Psoas muscle (tissue), 8 donors: ENCODE data around the gene WDR46. TPM values are rescaled to one million over a fixed set of nuclear protein-coding genes. Genes with fewer than 3 reads are reported as not detected.

ENCODE experiments used
- ATAC-seq, 4 donors: fragments of 200-7000 bp; cut with Tn5 transposase; one replicate each; pipeline ENCODE4 v1.9.1; 2020; ENCODE audit warnings: moderate library complexity in 3 of 4, mild to moderate bottlenecking in 2 of 4
- DNase-seq, 2 donors: peaks; one replicate each; pipeline ENCODE4 v3.0.0-alpha.2; 2020
- H3K27ac ChIP-seq: fragments of 200-600 bp; one replicate; pipeline ENCODE4 v1.8.0; 2022
- H3K27me3 ChIP-seq, 3 donors: fragments of 200-600 bp in 1 of 3; one replicate each; pipeline versions ENCODE4 v1.6.1 to v1.8.0; 2013 to 2022; ENCODE audit warnings: low read length in 2 of 3, mild to moderate bottlenecking in 2 of 3, moderate library complexity in 1 of 3; ENCODE audit not compliant: insufficient read depth in 3 of 3
- H3K36me3 ChIP-seq, 2 donors: fragments of 200-600 bp in 1 of 2; one replicate each; pipeline versions ENCODE4 v1.6.1 to v1.8.0; 2013 to 2022; ENCODE audit warnings: low read depth in 1 of 2, mild to moderate bottlenecking in 1 of 2, moderate library complexity in 1 of 2; ENCODE audit not compliant: insufficient read depth in 1 of 2
- H3K4me1 ChIP-seq: fragments of 200-600 bp; one replicate; pipeline ENCODE4 v1.8.0; 2022
- H3K4me3 ChIP-seq: fragments of 200-600 bp; one replicate; pipeline ENCODE4 v1.8.0; 2022; ENCODE audit warnings: mild to moderate bottlenecking
- H3K9me3 ChIP-seq: fragments of 200-600 bp; one replicate; pipeline ENCODE4 v1.8.0; 2022
- CTCF ChIP-seq: fragments of 200-600 bp; IDR thresholded peaks from one replicate; pipeline ENCODE4 v1.8.0; 2022; ENCODE audit warnings: antibody characterized with exemption
- WGBS, 3 donors: extraction: QIAGEN DNeasy Blood & Tissue Kit; methylation state at CpG; one replicate each; pipeline versions ENCODE4 v1.1.6 to v1.1.7; 2013; 5-methylcytosine and 5-hydroxymethylcytosine counted together
- intact Hi-C, 2 donors: fragments of 100-400 bp; cut with DNase I; formaldehyde crosslinking; loops; one replicate each; pipeline versions ENCODE4 v1.11.0 to v1.14.2; 2022
- polyA plus RNA-seq, 3 donors: library from polyadenylated mRNA; stranded (reverse); fragments of 200-250 nt; gene quantifications; one replicate each; pipeline ENCODE4 v1.2.3, GENCODE V29; 2013
- total RNA-seq, 4 donors: library from RNA; stranded (reverse); fragmentation: NEBNext Ultra II Directional in 2 of 4; extraction: Animal tissue kit (Norgen Biotek cat#: 25700) in 2 of 4; gene quantifications; one replicate each; pipeline versions ENCODE4 v1.2.1 to v1.2.4, GENCODE V29; 2021 to 2023
- donor health status: healthy with polysubstance abuse.
- donor health status: DM: no; HTN: no; CAD: no; lungs with moderate emphysema.
- donor health status: Bipolar disorder and iron deficiency.
- donor health status: healthy.
- donor health status: DM: yes; HTN: yes; CAD: no.
- donor health status: DM: no; HTN: no; CAD: no.
- donor health status: DM: no; HTN: no; CAD: no.
- donor health status: DM: yes; HTN: yes; CAD: no.

Gene WDR46
- total and polyA plus RNA-seq, 7 donors, result 22.4 to 65.0 (median 34.7) TPM

GRCh38 chr6:33235221-33235634 lies 53.8 kb downstream of the WDR46 start:
- no peaks in the 10 kb centered on the region for H3K9me3 ChIP-seq
- WGBS, 3 donors, result 7 to 8% (median 8%) methylated on average over 6 of the region's 6 CpGs
- no peak overlapping the region for H3K4me3 ChIP-seq
- no peak for DNase-seq
- no peaks in the 10 kb centered on the region for H3K4me1 ChIP-seq
- ATAC-seq, result no peak
- H3K27ac ChIP-seq, result no peak overlapping the region
- no peak for TF ChIP-seq CTCF
- intact Hi-C loops, result loop anchor here in 1 of 2 donors (5.0 kb wide), 1 partner anchor 68 kb away; no protein-coding TSS in a partner anchor
- peaks cover 0 to 16% (median 4%) of the 10 kb centered on the region in 3 donors for H3K27me3 ChIP-seq
- H3K36me3 ChIP-seq, result no peaks in the 10 kb centered on the region

Other genes with a start within 250 kb of the WDR46 start
- 10 to 100 TPM; 13.8 to 52.6 (median 20.2) TPM for gene HLA-DPA1, start 215.6 kb downstream of the WDR46 start, total RNA-seq
- gene HLA-DPA1, start 215.6 kb downstream of the WDR46 start, polyA plus RNA-seq, result 10 to 100 TPM; 10.7 to 12.3 (median 10.9) TPM
- 10 to 100 TPM; 11.9 to 33.2 (median 18.3) TPM for gene HLA-DPB1, start 213.2 kb downstream of the WDR46 start, total RNA-seq
- gene HLA-DPB1, start 213.2 kb downstream of the WDR46 start, polyA plus RNA-seq, result 10 to 100 TPM; 11.0 to 17.9 (median 11.1) TPM
- gene COL11A2, start 96.8 kb downstream of the WDR46 start, total RNA-seq, result 1 to 10 TPM in 1 of 4 donors, under 1 TPM in 3; 0.27 to 1.3 (median 0.51) TPM
- gene COL11A2, start 96.8 kb downstream of the WDR46 start, polyA plus RNA-seq, result under 1 TPM; 0.35 to 0.69 (median 0.61) TPM
- gene RXRB, start 88.6 kb downstream of the WDR46 start, total RNA-seq, result 10 to 100 TPM; 31.3 to 43.7 (median 36.0) TPM
- 10 to 100 TPM; 19.2 to 45.9 (median 29.3) TPM for gene RXRB, start 88.6 kb downstream of the WDR46 start, polyA plus RNA-seq
- 10 to 100 TPM; 17.6 to 41.4 (median 28.4) TPM for gene SLC39A7, start 88.4 kb downstream of the WDR46 start, total RNA-seq
- 100 to 1,000 TPM in 1 of 3 donors, 10 to 100 TPM in 2; 44.8 to 126 (median 53.5) TPM for gene SLC39A7, start 88.4 kb downstream of the WDR46 start, polyA plus RNA-seq
- gene HSD17B8, start 84.6 kb downstream of the WDR46 start, total RNA-seq, result 10 to 100 TPM in 3 of 4 donors, 1 to 10 TPM in 1; 5.3 to 18.9 (median 11.9) TPM
- 10 to 100 TPM in 2 of 3 donors, 1 to 10 TPM in 1; 9.6 to 12.3 (median 10.2) TPM for gene HSD17B8, start 84.6 kb downstream of the WDR46 start, polyA plus RNA-seq
- gene RING1, start 80.7 kb downstream of the WDR46 start, total RNA-seq, result 10 to 100 TPM; 27.9 to 31.6 (median 29.1) TPM
- 10 to 100 TPM; 29.9 to 39.4 (median 34.6) TPM for gene RING1, start 80.7 kb downstream of the WDR46 start, polyA plus RNA-seq
- 10 to 100 TPM; 35.7 to 52.5 (median 46.8) TPM for gene VPS52, start 17.4 kb downstream of the WDR46 start, total RNA-seq
- 10 to 100 TPM; 29.3 to 31.6 (median 30.2) TPM for gene VPS52, start 17.4 kb downstream of the WDR46 start, polyA plus RNA-seq
- gene RPS18, start 17.2 kb downstream of the WDR46 start, total RNA-seq, result 1,000 to 10,000 TPM; 1,108 to 1,410 (median 1,267) TPM
- gene RPS18, start 17.2 kb downstream of the WDR46 start, polyA plus RNA-seq, result 1,000 to 10,000 TPM; 1,958 to 4,446 (median 3,068) TPM
- 1 to 10 TPM; 1.3 to 3.6 (median 1.7) TPM for gene B3GALT4, start 12.1 kb downstream of the WDR46 start, total RNA-seq
- 1 to 10 TPM; 1.7 to 3.0 (median 1.8) TPM for gene B3GALT4, start 12.1 kb downstream of the WDR46 start, polyA plus RNA-seq
- gene PFDN6, start 362 bp upstream of the WDR46 start, total RNA-seq, result 10 to 100 TPM; 57.2 to 87.6 (median 75.7) TPM
- 100 to 1,000 TPM; 223 to 296 (median 248) TPM for gene PFDN6, start 362 bp upstream of the WDR46 start, polyA plus RNA-seq
- gene RGL2, start 9.7 kb upstream of the WDR46 start, total RNA-seq, result 10 to 100 TPM; 44.5 to 58.3 (median 54.9) TPM
- gene RGL2, start 9.7 kb upstream of the WDR46 start, polyA plus RNA-seq, result 10 to 100 TPM; 30.5 to 66.1 (median 51.9) TPM
- gene TAPBP, start 24.8 kb upstream of the WDR46 start, total RNA-seq, result 10 to 100 TPM; 24.4 to 37.4 (median 27.1) TPM
- gene TAPBP, start 24.8 kb upstream of the WDR46 start, polyA plus RNA-seq, result 10 to 100 TPM in 2 of 3 donors, 1 to 10 TPM in 1; 7.9 to 16.1 (median 10.1) TPM
- 10 to 100 TPM in 2 of 4 donors, 1 to 10 TPM in 2; 7.4 to 19.7 (median 10.1) TPM for gene ZBTB22, start 28.5 kb upstream of the WDR46 start, total RNA-seq
- gene ZBTB22, start 28.5 kb upstream of the WDR46 start, polyA plus RNA-seq, result 1 to 10 TPM; 4.7 to 8.4 (median 5.7) TPM
- gene DAXX, start 33.7 kb upstream of the WDR46 start, total RNA-seq, result 10 to 100 TPM; 22.2 to 36.4 (median 34.2) TPM
- 10 to 100 TPM; 39.3 to 76.8 (median 59.7) TPM for gene DAXX, start 33.7 kb upstream of the WDR46 start, polyA plus RNA-seq
- gene KIFC1, start 102.6 kb upstream of the WDR46 start, total RNA-seq, result under 1 TPM in 3 of 4 donors, not detected in 1; 0.17 to 0.27 (median 0.25) TPM
- gene KIFC1, start 102.6 kb upstream of the WDR46 start, polyA plus RNA-seq, result 1 to 10 TPM in 1 of 3 donors, under 1 TPM in 2; 0.15 to 1.0 (median 0.19) TPM
- 10 to 100 TPM; 40.5 to 57.5 (median 50.5) TPM for gene PHF1, start 121.8 kb upstream of the WDR46 start, total RNA-seq
- gene PHF1, start 121.8 kb upstream of the WDR46 start, polyA plus RNA-seq, result 10 to 100 TPM; 65.6 to 84.8 (median 78.3) TPM
- gene CUTA, start 128.9 kb upstream of the WDR46 start, total RNA-seq, result 100 to 1,000 TPM in 2 of 4 donors, 10 to 100 TPM in 2; 75.4 to 121 (median 95.6) TPM
- 100 to 1,000 TPM in 2 of 3 donors, 10 to 100 TPM in 1; 99.9 to 126 (median 125) TPM for gene CUTA, start 128.9 kb upstream of the WDR46 start, polyA plus RNA-seq
- 1 to 10 TPM; 1.9 to 4.3 (median 2.2) TPM for gene SYNGAP1, start 130.8 kb upstream of the WDR46 start, total RNA-seq
- gene SYNGAP1, start 130.8 kb upstream of the WDR46 start, polyA plus RNA-seq, result 1 to 10 TPM in 2 of 3 donors, under 1 TPM in 1; 0.70 to 2.2 (median 1.5) TPM
- 1 to 10 TPM; 2.4 to 4.9 (median 3.9) TPM for gene ZBTB9, start 165.3 kb upstream of the WDR46 start, total RNA-seq
- gene ZBTB9, start 165.3 kb upstream of the WDR46 start, polyA plus RNA-seq, result 1 to 10 TPM; 1.9 to 5.2 (median 3.7) TPM